Activated CD4-positive, CD25-positive, alpha-beta regulatory T cell treated with anti-CD3 and anti-CD28 coated beads, Interleukin-2, amount 50 U/mL, for 72 hours (primary cell): Measurements from ENCODE around the gene SBDS.
"Not testable (repeated sequence)": the region's sequence is repeated elsewhere in the genome, so short reads cannot be mapped to it uniquely, and the experiment has no call there.

ENCODE experiments used
- DNase-seq: peaks from one replicate; pipeline ENCODE4 v3.0.0; 2021

SBDS gene

DNA sequence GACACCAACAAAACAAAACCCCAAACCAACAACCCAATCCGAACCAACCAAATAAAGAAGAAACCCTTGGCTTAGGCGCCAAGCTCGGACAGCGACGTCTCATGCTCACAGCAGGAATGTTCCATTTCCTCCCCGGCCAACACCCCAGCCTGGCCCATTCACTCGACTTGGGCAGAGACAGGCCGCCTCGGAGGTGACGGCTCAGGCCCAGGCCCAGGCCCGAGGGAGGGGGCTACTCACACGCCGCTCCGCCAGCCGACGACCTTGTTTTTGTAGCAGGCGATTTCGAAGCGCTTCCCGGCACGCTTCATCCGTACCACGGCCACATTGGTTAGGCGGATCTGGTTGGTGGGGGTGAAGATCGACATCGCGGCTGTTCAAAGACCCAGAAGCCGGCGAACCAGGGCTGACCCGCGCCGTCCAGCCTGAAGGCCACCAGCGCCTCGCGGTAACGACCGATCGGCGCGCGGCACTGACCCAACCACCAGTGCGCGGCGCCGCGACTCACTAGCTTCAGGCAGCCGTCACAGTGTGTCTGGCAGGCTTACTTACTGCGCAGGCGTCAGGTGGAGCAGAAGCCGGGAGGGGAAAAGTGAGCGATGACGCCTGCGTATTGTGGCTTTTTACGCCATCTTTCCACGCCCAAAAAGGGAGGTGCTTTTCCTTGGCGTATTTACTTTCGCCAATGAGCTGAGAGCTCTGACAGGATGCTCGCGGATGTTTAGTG lies at the start of gene SBDS:
Gene SBDS (minus strand): TSS at position 537 of the 727 bp plus-strand sequence. CDS start 169 bp downstream, at position 368.
- DNase-seq, result peak; percentile 86

DNA sequence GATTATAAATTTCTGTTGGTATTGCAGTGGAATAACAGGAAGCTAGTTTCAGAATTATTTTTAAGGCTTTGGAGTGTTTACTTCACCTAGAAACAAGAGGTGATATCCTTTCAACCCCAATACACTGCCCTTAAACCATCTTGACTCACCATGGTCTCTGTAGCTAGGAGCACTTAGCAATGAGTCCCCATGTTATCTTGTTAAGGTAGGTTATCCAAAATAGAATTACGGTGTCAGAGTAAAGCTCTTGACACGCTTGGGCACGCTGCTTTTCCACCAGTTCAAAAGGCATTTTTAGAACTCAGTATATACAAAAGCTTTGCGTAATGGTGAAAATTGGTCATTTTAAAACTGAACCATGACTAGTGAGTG lies 48.2 kb upstream of the SBDS start:
- not testable (repeated sequence) for DNase-seq

DNA sequence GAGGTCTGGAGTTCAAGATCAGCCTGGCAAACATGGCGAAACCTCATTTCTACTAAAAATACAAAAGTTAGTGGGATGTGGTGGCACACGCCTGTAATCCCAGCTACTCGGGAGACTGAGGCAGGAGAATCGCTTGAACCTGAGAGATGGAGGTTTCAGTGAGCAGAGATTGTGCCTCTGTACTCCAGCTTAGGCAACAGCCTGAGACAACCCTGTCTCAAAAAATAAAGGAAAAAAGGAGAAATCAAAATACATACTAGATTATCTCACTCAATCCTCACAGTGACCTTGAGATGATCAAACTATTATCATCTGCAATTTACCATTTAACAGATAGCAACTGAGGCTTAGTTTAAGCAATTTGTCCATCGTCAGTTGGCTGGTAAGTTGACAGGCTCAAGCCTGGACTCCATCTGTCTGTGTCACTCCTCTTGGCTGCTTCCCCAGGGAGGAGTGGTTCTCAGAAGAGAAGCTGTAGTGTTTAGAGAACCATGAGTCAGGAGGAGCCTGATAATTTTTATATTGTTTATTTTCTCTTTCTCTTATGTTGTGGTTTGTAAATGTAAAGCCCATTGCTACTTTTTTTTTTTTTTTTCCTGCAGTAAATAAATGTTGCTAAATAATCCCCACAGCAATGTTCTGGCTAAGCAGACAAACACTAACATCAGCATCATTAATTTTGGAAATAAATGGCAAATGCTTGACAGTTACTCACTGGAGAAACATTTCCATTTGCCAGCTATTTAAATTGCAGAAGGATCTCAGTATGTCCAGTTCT lies 47.6 kb upstream of the SBDS start:
- not testable (repeated sequence) for DNase-seq

DNA sequence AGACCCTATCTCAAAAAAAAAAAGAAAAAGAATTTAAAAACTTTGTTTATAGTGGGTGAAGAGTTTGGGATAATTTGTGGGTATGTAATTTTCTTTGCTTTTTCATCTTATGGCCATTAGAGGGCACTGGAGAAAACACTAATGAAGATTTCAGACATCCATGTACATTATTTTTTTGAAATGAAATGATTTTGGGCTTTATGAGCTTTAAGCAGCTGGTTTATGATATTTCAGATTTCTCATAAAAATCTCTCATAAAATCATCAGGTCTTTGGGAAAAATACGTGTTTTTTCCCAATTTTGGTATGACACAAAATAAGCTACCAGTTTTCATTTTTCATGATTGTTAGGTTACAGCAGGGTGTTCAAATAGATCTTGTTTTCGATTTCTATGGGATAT lies 45.4 kb upstream of the SBDS start:
- DNase-seq, result not testable (repeated sequence)

DNA sequence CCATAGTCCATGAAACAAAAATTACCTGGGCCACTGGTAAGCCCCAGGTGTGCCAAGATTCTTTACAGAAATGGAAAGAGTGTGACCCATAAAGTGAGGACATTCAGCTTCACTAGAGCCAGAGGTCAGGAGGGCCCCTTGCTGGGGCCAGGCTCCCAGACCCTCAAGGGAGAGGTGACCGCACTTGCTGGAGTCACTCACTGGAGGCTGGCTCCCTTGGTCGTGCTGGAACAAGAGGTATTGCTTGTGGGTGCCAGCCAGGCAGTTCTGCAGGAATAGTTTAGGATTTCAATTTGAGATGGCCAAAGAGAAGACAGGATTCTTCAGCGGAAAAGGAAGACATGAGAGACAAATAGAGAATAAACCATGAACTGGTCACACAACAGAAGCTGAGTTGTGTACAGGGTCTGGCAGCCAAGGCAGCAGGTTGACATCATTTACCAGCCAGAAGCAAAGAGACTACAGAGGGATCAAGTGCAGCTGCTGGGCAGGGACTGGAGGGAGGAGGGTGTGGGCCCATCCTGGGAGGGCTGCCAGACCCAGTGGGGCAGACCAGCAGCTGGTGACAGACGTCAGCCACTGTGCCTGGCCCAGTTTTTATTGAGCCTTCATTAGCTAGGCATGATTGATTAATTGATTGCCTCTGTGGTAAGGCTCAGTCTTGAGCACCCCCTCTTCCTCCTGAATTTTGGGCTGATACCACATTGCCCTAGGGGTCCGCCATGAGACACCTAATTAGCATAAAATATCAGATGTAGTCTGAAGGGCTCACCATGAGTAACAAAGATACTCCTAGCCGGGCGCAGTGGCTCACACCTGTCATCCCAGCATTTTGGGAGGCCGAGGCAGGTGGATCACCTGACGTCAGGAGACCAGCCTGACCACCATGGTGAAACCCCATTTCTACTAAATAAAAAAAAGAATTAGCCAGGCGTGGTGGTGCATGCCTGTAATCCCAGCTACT lies 41.3 kb upstream of the SBDS start:
- DNase-seq, result not testable (repeated sequence)

DNA sequence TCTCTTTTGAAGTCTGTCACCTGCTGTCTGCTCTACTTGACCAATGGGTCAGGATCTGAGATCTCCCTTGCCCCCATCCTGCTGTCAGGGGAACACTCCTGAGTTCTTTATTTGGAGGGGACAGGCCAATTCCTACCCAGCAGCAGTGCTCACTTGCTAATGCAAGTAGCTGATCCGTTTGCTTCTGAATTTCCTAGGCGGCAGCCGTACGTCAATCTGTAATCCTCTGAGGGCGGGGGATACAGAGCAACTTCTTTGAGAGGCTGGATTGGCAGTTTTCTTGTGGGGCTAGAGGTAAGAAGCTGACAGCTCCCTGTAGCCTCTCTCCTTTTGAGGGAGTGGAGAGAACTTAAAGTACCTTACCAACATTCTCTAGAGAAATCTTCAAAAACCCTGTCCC lies 37.9 kb upstream of the SBDS start:
- no peak for DNase-seq

DNA sequence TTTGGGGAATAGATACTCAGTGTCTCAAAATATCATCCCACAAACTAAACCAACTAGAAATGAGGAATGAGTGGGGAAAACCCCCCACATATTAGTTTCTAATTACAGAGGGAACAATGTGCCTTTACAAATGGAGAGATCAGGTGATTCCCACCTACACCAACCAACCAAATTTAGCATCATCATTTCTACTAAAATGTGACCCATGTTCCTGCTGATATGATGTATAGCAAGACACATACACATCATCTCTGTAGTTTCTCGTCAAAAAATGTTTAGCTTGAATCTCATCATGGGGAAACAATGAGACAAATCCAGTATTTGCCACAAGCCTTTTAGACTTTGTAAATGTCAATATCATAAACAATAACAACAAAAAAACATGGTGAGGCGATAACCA lies 36.3 kb upstream of the SBDS start:
- DNase-seq, result not testable (repeated sequence)

DNA sequence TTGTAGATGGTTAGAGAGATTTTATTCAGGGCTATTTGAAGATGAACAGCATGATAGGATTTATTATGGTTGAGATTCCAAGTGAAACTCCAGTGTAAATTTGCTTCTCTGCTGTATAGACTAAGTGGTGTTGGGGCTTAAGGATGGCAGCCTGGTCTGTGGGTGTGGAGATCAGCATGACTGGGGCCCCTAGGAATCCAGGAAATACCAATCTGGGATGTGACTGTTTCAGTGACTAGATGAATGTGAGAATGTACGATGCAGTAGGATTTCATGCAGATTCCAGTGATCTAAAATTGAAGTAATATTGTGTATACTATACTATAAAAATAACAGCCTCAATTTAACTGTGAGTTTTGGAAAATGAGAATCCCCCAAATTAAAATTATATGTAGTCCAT lies 30.1 kb upstream of the SBDS start:
- DNase-seq, result not testable (repeated sequence)

DNA sequence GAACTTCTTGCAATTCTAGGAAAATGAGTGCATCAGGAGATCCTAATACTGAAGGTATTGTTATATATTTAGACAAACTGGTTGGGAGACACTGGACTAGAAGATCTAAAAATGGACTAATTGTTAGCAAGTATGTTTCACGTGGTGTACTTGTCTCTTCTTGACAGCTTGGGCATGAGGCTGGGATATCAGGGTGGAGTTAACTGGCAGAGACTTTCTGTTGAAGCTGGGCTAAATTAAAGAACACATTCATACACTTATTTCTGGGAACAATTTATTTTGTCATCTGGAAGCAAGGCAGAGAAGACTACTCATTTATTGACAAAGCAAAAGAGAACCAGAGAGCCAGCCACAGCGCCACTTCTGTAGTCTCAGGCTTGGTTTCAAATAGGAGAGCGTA lies 27.1 kb upstream of the SBDS start:
- no peak for DNase-seq

DNA sequence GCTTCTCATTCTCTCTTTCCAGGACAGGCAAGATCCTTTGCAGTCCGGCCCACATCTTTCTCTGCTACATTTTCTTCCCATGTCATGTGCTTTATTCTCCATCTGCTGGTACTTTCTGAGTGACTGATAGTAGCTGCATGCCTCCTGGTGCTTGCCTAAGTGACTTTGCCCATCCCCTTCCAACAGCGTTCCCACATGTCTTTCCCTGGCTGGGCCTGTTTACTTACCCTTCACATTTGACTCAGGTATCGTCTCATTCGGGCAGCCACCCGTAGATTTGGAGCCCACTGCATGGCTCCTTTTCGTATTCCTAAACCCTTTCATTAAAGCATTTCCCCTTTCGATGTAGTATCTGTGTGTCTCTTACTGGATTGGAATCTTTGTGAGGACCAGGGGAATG lies 25.9 kb upstream of the SBDS start:
- no peak for DNase-seq

DNA sequence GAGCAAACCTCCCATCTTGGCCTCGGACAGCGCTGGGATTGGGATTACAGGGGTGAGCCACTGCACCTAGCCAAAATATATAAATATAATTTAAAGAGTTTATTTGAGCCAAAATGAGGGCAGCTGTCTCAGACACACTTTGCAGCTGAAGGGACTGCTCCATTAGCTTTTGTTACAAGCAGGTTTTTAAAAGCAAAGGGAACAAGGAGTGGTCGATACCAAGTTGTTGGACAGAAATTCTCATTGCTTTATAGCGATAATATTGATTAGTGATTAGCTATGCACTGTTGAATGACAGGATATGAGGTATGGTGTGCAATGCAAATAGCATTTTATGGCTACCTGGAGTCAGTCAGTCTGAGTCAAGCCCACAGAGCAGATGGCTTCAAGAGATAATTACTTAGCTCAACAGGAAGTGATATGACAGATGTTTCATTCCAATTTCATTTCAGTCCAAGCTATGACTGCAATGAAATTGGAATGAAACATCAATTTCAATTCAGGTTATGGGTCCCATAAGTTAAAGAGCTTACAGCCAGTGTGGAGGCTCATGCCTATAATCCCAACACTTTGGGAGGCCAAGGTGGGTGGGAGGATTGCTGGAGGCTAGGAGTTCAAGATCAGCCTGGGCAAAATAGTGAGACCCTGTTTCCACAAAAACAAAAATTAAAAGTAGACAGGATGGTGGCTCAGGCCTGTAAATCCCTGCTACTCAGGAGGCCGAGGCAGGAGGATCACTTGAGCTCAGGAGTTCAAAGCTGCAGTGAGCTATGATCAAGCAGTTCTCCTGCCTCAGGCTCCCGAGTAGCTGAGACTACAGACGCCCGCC lies 24.4 kb upstream of the SBDS start:
- no peak for DNase-seq

DNA sequence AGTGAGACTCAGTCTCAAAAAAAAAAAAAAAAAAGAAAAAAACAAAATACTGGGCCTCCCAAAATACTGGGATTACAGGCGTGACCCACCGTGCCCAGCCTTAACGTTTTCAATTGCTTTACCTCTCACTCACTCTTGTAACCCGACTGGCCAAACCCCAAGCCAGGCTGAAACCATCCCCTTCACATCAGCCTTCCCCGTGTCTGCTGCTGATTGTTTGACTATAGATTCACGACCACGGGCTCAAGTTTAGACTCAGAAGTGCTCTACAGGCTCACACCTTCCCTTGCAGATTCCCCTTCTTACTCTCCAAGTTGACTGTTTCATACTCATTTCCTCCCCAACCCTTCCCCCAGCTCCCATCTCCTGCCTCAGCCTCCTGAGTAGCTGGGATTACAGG lies 23.6 kb upstream of the SBDS start:
- DNase-seq, result no peak

DNA sequence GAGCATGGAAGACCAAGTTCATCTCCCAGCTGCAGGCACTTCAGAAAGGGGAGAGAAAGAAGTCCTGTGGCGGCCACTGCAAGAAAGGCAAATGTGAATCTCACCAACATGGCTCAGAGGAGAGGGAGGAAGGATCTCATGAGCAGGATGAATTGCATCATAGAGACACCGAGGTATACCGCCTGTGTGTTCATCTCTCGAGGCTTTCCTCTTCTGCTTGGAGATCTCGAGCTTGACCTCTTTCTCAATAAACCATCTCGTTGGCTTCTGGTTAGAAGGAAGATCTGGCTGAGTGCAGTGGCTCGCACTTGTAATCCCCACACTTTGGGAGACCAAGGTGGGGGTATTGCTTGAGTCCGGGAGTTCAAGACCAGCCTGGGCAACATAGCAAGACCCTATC lies 22.6 kb upstream of the SBDS start:
- DNase-seq, result not testable (repeated sequence)

DNA sequence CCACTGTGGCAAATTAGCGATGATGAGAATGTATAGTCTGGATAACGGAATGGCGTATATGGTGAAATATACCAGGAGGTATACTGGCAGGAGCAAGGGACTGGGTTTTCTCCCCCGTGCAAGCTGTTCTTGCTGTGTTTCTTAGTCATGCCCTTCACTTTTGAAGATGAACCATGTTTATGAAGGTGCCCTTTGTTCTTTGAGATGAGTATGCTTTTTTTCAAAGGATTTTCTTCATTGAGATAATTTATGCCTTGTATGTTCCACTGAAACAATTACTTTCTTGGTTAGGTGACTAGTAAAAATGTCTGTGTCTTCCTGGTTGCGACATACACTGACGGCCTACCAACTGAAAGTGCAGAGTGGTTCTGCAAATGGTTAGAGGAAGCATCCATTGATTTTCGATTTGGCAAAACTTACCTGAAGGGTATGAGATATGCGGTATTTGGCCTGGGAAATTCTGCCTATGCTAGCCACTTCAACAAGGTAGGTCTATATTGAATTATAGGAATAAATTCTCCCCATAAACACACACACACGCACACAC lies 18.8 kb upstream of the SBDS start:
- DNase-seq, result not testable (repeated sequence)

DNA sequence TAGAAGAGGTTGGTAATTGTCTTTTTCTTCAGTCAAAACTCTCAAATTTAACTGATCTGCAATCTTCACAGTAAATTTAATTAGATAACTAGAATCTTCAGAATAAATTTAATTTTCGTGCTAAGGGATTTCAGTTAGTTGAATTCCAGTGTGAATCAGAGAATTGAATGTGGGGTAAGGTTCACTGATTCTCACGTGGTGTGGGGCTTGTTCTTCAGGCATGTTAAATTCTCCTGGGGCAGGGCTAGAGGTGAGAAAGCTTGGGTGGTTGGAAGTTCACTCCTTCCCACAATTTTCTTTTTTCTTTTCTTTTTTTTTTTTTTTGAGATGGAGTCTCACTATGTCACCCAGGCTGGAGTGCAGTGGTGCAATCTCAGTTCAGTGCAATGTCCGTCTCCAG lies 14.3 kb upstream of the SBDS start:
- not testable (repeated sequence) for DNase-seq

DNA sequence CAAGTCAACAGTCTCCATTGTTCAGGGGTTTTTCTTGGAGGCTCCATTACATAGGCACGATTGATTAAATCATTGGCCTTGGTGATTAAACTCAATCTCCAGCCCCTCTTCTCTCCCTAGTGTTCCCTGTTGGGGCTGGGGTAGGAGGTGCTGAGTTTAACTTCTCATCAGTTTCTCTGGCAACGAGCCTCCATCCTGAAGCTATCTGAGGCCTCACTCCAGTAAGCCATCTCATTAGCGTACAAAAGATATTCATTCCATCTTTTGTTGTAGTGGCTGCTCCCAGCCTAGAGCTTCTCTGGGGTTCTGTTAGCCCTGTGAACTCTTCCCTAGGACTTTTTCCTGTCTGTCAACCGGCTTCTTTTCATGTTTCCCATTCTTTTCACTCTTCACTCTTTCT lies 12.9 kb upstream of the SBDS start:
- no peak for DNase-seq

DNA sequence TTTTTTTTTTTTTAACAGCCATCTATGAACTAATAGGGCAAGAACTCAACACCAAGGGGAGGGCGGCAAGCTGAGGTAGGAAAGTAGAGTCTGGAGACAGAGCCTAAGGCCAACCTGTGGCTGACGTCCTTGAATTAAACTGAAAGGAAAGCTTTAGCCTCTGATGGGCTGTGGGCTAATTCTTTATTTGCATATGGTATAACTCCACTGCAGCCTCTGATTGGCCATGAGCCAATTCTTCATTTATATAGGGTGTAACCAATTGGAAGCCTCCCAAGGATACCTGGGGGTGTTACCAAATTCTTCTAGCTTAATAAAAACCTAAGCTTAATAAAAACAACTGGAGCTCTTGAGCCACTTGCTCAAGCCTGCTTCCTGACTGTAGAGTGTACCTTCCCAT lies 11.6 kb upstream of the SBDS start:
- DNase-seq, result no peak

DNA sequence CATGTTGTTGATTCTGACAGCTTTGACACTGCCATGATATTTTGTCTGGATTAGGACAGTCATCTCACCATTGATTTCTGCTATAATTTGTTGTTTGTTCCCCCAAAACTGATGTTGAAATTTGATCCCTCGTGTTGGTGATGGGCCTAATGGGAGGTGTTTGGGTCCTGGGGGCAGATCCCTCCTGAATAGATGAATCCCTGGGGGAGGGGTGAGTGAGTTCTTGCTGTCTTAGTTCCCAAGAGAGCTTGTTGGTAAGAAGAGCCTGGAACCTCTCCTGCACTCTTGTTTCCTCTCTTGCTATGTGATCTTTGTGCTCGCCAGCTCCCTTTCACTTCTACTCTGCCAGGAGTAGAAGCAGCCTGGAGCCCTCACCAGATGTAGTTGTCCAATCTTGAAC lies 8.8 kb upstream of the SBDS start:
- not testable (repeated sequence) for DNase-seq

DNA sequence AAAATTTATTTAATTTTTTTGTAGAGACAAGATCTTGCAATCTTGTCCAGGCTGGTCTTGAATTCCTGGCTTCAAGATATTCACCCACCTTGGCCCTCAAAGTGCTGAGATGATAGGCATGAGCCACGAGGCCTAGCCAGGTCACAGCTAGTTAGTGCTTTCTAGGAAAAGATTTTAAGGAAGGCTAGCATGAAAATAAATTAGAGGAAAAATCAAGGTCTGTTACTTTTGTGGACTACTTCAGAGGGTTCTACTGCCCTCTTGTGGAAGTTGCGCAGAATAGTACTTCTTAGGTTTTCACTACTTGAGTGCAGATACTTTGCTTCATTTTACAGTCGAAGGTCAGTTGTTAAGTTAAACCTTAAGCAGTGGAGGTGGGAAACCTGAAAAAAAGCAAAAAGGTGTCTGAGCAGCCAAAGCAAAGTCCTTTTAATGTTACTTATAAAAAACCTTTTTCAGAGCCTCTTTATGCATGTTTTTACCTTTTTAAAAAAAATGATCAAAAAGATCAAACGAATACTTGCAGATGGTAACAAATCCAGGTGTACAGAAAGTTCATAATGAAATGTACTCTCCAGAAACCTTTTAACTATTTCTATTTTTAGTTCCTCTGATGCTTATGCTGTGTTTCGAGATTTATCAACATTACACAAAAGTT lies 5.3 kb upstream of the SBDS start:
- DNase-seq, result not testable (repeated sequence)

DNA sequence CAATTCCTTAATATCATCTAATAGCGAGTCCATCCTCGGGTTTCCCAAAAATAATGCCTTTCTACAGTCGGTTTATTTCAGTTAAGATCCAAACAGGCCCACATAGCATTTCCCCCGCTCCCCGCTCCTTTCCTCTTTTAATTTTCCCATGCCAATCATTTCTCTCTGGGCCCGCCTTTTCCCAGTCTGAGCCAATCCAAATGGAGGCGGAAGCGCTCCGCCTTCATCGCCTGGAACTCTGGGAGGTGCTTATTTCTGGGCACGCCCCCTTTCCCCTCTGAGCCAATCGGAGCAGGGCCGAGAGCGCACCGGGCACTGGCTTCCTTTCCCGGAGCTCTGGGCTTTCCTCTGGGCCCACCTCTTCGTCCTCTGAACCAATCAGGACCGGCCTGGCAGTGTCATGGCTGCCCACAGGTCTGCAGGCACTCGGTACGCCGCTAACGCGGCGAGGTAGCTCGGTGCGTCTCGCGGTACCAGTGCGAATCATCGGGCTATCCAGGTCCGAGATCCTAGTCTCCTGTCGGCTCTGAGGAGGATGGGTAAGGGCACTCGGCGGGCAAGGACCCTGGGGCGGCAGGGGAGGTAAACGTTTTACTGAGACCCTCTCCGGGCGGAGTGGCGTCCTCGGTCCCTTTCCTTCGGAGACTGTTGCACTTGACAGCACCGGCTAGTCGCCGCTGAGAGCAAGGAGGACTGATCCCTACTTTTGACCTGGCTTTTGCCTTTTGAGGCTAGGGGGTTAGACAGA lies 1.2 kb upstream of the SBDS start, which contains the start of gene TYW1:
Gene TYW1 (plus strand): TSS at position 390 of the 748 bp plus-strand sequence. CDS start 146 bp downstream, at position 536.
- DNase-seq, result peak; percentile 98

DNA sequence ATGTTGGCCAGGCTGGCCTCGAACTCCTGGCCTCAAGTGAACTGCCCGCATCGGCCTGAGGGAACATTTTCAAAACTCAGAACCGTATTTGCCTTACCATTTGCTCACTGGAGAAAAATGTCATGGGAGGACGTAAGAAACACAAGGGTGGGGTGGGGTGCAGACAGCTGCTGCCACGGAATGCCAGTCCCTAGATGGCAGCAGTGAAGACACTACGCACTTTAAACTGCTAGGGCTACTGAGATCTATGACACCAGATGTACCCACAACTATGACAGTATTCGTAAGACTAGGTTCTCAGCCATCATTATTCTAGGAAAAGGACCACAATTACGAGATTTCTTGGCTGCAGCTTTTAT lies 716 bp downstream of the SBDS start:
- DNase-seq, result peak; percentile 41
